K562 (cell line): ENCODE measurements around the gene PDE4D. TPM values are rescaled to one million over a fixed set of nuclear protein-coding genes. Genes with fewer than 3 reads are reported as not detected.

ENCODE experiments used
- CHD7 ChIP-seq: fragments of 200-600 bp; sonication (generic); IDR thresholded peaks from one replicate; pipeline ENCODE4 v1.6.1; 2012; ENCODE audit warnings: mild to moderate bottlenecking, low read depth, low read length, inconsistent platforms
- GATAD2A ChIP-seq: fragments of 450-650 bp; IDR thresholded peaks from 2 replicates; pipeline ENCODE4 v1.6.1; 2017
- KDM5B ChIP-seq: fragments of 200-600 bp; sonication (generic); IDR thresholded peaks from 2 replicates; pipeline ENCODE4 v1.6.1; 2012; ENCODE audit warnings: low read depth, mild to moderate bottlenecking, moderate library complexity, low read length, control low read depth, inconsistent platforms; ENCODE audit not compliant: insufficient replicate concordance
- TEAD1 ChIP-seq, 2 experiments: fragments of 450-650 bp in 1 of 2; sonication (generic) in 1 of 2; formaldehyde crosslinking; IDR thresholded peaks; 2 replicates each; pipeline versions ENCODE4 v1.4.0 to v1.8.0; 2020 to 2022; ENCODE audit warnings: mild to moderate bottlenecking in 2 of 2, missing genetic modification reagents in 1 of 2
- ZNF121 ChIP-seq: sonication (generic); formaldehyde crosslinking; conservative IDR thresholded peaks from 2 replicates; pipeline ENCODE4 v1.8.0; 2022; ENCODE audit warnings: missing genetic modification reagents
- ZNF212 ChIP-seq: fragments of 450-650 bp; formaldehyde crosslinking; IDR thresholded peaks from 2 replicates; pipeline ENCODE4 v1.4.0; 2020; ENCODE audit warnings: mild to moderate bottlenecking
- polyA plus RNA-seq, 8 experiments: library from polyadenylated mRNA; depleted of rRNA in 4 of 8; stranded (reverse) in 5 of 8; unstranded in 3 of 8; fragments of >200 nt; fragmentation: Nextera tagmentation in 2 of 8; fragmentation: Illumina TruSeq in 1 of 8; extraction: Ambion mirVana in 2 of 8; extraction: Trizol in 1 of 8; gene quantifications; 2 replicates each; pipeline versions ENCODE4 v1.2.1 to v1.2.3, GENCODE V29; 2011 to 2014; ENCODE audit warnings: inconsistent platforms in 1 of 8, missing spikeins in 1 of 8
- total RNA-seq, 7 experiments: library from RNA; depleted of rRNA in 6 of 7; stranded (reverse); fragments of >200 nt in 6 of 7; fragmentation: Illumina TruSeq in 2 of 7; extraction: Trizol in 2 of 7; gene quantifications; 2 replicates each; pipeline versions ENCODE4 v1.2.1 to v1.2.3, GENCODE V29; 2011 to 2021; ENCODE audit warnings: low replicate concordance in 1 of 7

The PDE4D gene
- total and polyA plus RNA-seq, 9 of the 15 experiments (the other 6 are each of a cell fraction or from before 2014, with no cell fraction given) = 0.04 to 0.46 (median 0.13) TPM

GRCh38 chr5:59489551-59489950, 404.0 kb downstream of the PDE4D start (continued):
- TF ChIP-seq CHD7 (no peak), ZNF121 (CRISPR knock-in tag) (no peak), ZNF212 (CRISPR knock-in tag) (no peak), TEAD1 (CRISPR knock-in tag; IDR thresholded peaks at IDR 0.05) (no peak), GATAD2A (no peak), KDM5B (no peak)
- TF ChIP-seq, all 486 proteins: peak for 0
